Non-pigmented ciliary epithelial cell (primary cell): ENCODE measurements around the gene ERC2.
A peak's percentile ranks its signal among the peaks of the same experiment; 100 is the strongest.

ENCODE experiments used
- DNase-seq: peaks from one replicate; pipeline ENCODE4 v3.0.0-alpha.2; 2010; ENCODE audit warnings: low read depth

Gene ERC2

GRCh38 chr3:55709411-55710012, 758.8 kb downstream of the ERC2 start:
- no peak for DNase-seq

- DNase-seq: no peak
Observed at GRCh38 chr3:55708921-55709320, 759.3 kb downstream of the ERC2 start.

- DNase-seq: no peak
Observed at GRCh38 chr3:55708242-55708641, 760.0 kb downstream of the ERC2 start.

GRCh38 chr3:55704521-55704920, 763.7 kb downstream of the ERC2 start:
- DNase-seq: peak; percentile 60

GRCh38 chr3:55702822-55703221, 765.4 kb downstream of the ERC2 start:
- no peak for DNase-seq

GRCh38 chr3:55701997-55702396, 766.3 kb downstream of the ERC2 start:
- peak; percentile 17 for DNase-seq

GRCh38 chr3:55698831-55699230, 769.4 kb downstream of the ERC2 start:
- DNase-seq: no peak

- DNase-seq: no peak
Observed at GRCh38 chr3:55697177-55697865, 770.9 kb downstream of the ERC2 start.

GRCh38 chr3:55692957-55693558, 775.2 kb downstream of the ERC2 start:
- DNase-seq: peak; percentile 53

- no peak for DNase-seq
Observed at GRCh38 chr3:55692295-55692956, 775.8 kb downstream of the ERC2 start.

GRCh38 chr3:55691141-55691540, 777.1 kb downstream of the ERC2 start:
- no peak for DNase-seq

GRCh38 chr3:55690726-55691125, 777.5 kb downstream of the ERC2 start:
- DNase-seq: no peak

GRCh38 chr3:55690177-55690576, 778.1 kb downstream of the ERC2 start:
- no peak for DNase-seq

GRCh38 chr3:55688154-55688553, 780.1 kb downstream of the ERC2 start:
- DNase-seq: no peak

- no peak for DNase-seq
Observed at GRCh38 chr3:55687526-55687925, 780.7 kb downstream of the ERC2 start.

- no peak for DNase-seq
Observed at GRCh38 chr3:55686426-55687254, 781.6 kb downstream of the ERC2 start.

- no peak for DNase-seq
Observed at GRCh38 chr3:55683666-55684270, 784.5 kb downstream of the ERC2 start.

- DNase-seq: no peak
Observed at GRCh38 chr3:55682461-55682860, 785.8 kb downstream of the ERC2 start.

- no peak for DNase-seq
Observed at GRCh38 chr3:55678546-55679216, 789.6 kb downstream of the ERC2 start.

GRCh38 chr3:55676643-55677042, 791.6 kb downstream of the ERC2 start:
- no peak for DNase-seq

- DNase-seq: no peak
Observed at GRCh38 chr3:55675478-55675877, 792.8 kb downstream of the ERC2 start.
